Measurements from ENCODE around the gene TTLL7.

- TF ChIP-seq CTCF (IDR thresholded peaks at IDR 0.05), result no peak
- no peak for TF ChIP-seq POLR2A (IDR thresholded peaks at IDR 0.05)
- no peak for TF ChIP-seq EP300 (IDR thresholded peaks at IDR 0.05)
Measured at GRCh38 chr1:83897516-83897915, 101.4 kb downstream of the TTLL7 start.

Data from ovary (tissue), 3 donors.